H1 (cell line): ENCODE data around the gene LDAH. TPM values are rescaled to one million over a fixed set of nuclear protein-coding genes. Genes with fewer than 3 reads are reported as not detected.

Experiments used
- CTCF ChIA-PET: fragments of 300-600 bp; sonication (Branson Sonifier 250); formaldehyde crosslinking; loops from one replicate; lab custom pipeline; 2021; ENCODE audit not compliant: partially characterized antibody; lab: Charles Lee
- POLR2A ChIA-PET: fragments of 300-600 bp; sonication (Branson Sonifier 250); formaldehyde crosslinking; loops from one replicate; lab custom pipeline; 2021; ENCODE audit warnings: inconsistent platforms; ENCODE audit not compliant: partially characterized antibody; lab: Charles Lee
- DNase-seq, 2 experiments: peaks; one replicate each; pipeline versions ENCODE4 v3.0.0 to v3.0.0-alpha.2; 2010 to 2022; ENCODE audit warnings: low spot score in 2 of 2, low read depth in 1 of 2, mixed read lengths in 1 of 2
- FAIRE-seq: peaks from 2 replicates; lab custom pipeline; 2011; peaks lifted over from hg19 to GRCh38; lab: Jason Lieb, UNC
- H2AFZ ChIP-seq: 2 replicates; pipeline ENCODE4 v1.8.1; 2012; ENCODE audit warnings: low read length, inconsistent platforms
- H2AK5ac ChIP-seq: 2 replicates; pipeline ENCODE4 v1.6.1; 2013; ENCODE audit warnings: low read depth, low read length
- H2BK120ac ChIP-seq: replicated peaks from 2 replicates; pipeline ENCODE3; 2013; ENCODE audit warnings: low read depth, low read length, inconsistent platforms
- H2BK12ac ChIP-seq: 2 replicates; pipeline ENCODE4 v1.6.1; 2013; ENCODE audit warnings: low read depth, low read length
- H2BK15ac ChIP-seq: 2 replicates; pipeline ENCODE4 v1.6.1; 2013; ENCODE audit warnings: low read length
- H2BK20ac ChIP-seq: 2 replicates; pipeline ENCODE4 v1.6.1; 2013; ENCODE audit warnings: low read length
- H2BK5ac ChIP-seq: 2 replicates; pipeline ENCODE4 v1.6.1; 2013; ENCODE audit warnings: low read depth, low read length
- H3K14ac ChIP-seq: 2 replicates; pipeline ENCODE4 v1.6.1; 2013; ENCODE audit warnings: inconsistent platforms; ENCODE audit not compliant: insufficient read length
- H3K18ac ChIP-seq: 2 replicates; pipeline ENCODE4 v1.6.1; 2013; ENCODE audit warnings: low read length; ENCODE audit errors: extremely low read depth
- H3K23ac ChIP-seq: 2 replicates; pipeline ENCODE4 v1.6.1; 2013; ENCODE audit warnings: inconsistent platforms; ENCODE audit not compliant: insufficient read length
- H3K23me2 ChIP-seq: 2 replicates; pipeline ENCODE4 v1.6.1; 2013; ENCODE audit warnings: low read depth, low read length
- H3K27ac ChIP-seq: 2 replicates; pipeline ENCODE4 v1.6.1; 2011; ENCODE audit warnings: low read depth, low read length, inconsistent platforms
- H3K27me3 ChIP-seq, 4 experiments: replicated peaks in 1 of 4; 1 replicate in 1 of 4; 2 replicates in 3 of 4; pipeline versions ENCODE4 v1.6.1 to v1.8.1; 2011 to 2013; ENCODE audit warnings: low read length in 3 of 4, mild to moderate bottlenecking in 3 of 4, inconsistent platforms in 2 of 4, mixed read lengths in 2 of 4, moderate library complexity in 1 of 4; ENCODE audit not compliant: control insufficient read depth in 3 of 4, insufficient read depth in 3 of 4; ENCODE audit errors: extremely low read depth in 1 of 4
- H3K36me3 ChIP-seq, 4 experiments: 2 replicates each; pipeline versions ENCODE4 v1.6.1 to v1.8.1; 2011 to 2013; ENCODE audit warnings: mild to moderate bottlenecking in 4 of 4, low read length in 3 of 4, moderate library complexity in 2 of 4, control low read depth in 1 of 4, inconsistent platforms in 1 of 4; ENCODE audit not compliant: insufficient read depth in 4 of 4, control insufficient read depth in 2 of 4
- H3K4ac ChIP-seq: replicated peaks from 2 replicates; pipeline ENCODE3; 2013; ENCODE audit warnings: low read length, low read depth, mixed read lengths, inconsistent platforms; ENCODE audit not compliant: insufficient read length
- H3K4me1 ChIP-seq, 4 experiments: replicated peaks in 1 of 4; 1 replicate in 1 of 4; 2 replicates in 3 of 4; pipeline versions ENCODE4 v1.6.1 to v1.8.1; 2011 to 2013; ENCODE audit warnings: low read length in 3 of 4, inconsistent platforms in 2 of 4, mixed read lengths in 1 of 4; ENCODE audit not compliant: insufficient read depth in 4 of 4, control insufficient read depth in 3 of 4
- H3K4me2 ChIP-seq, 2 experiments: 2 replicates each; pipeline versions ENCODE4 v1.6.1 to v1.8.1; 2011 to 2013; ENCODE audit warnings: low read depth in 2 of 2, low read length in 2 of 2, control low read depth in 1 of 2, inconsistent platforms in 1 of 2, mild to moderate bottlenecking in 1 of 2; ENCODE audit not compliant: insufficient read depth in 1 of 2
- H3K4me3 ChIP-seq, 4 experiments: fragments of 200-600, 300-600 bp in 1 of 4; sonication (generic), shearing (Covaris generic), sonication (Bioruptor Twin) in 1 of 4; 2 replicates each; pipeline versions ENCODE4 v1.5.1 to v1.8.1; 2011 to 2016; ENCODE audit warnings: low read length in 4 of 4, low read depth in 3 of 4, control low read depth in 2 of 4, inconsistent platforms in 2 of 4, mild to moderate bottlenecking in 2 of 4, mixed read lengths in 1 of 4, moderate library complexity in 1 of 4; ENCODE audit not compliant: insufficient read depth in 2 of 4; ENCODE audit errors: extremely low read depth in 1 of 4
- H3K56ac ChIP-seq: replicated peaks from 2 replicates; pipeline ENCODE3; 2013; ENCODE audit warnings: low read depth, mild to moderate bottlenecking, mixed read lengths, low read length, inconsistent platforms; ENCODE audit not compliant: insufficient read length
- H3K79me1 ChIP-seq: 2 replicates; pipeline ENCODE4 v1.6.1; 2013; ENCODE audit warnings: low read depth, low read length, control low read depth
- H3K79me2 ChIP-seq, 2 experiments: 2 replicates each; pipeline versions ENCODE4 v1.6.1 to v1.8.1; 2012 to 2013; ENCODE audit warnings: low read length in 2 of 2, mild to moderate bottlenecking in 2 of 2, inconsistent platforms in 1 of 2; ENCODE audit not compliant: insufficient read depth in 2 of 2, control insufficient read depth in 1 of 2
- H3K9ac ChIP-seq, 4 experiments: replicated peaks in 1 of 4; 1 replicate in 1 of 4; 2 replicates in 3 of 4; pipeline versions ENCODE4 v1.6.1 to v1.8.1; 2011 to 2013; ENCODE audit warnings: low read depth in 3 of 4, low read length in 3 of 4, control low read depth in 2 of 4, mild to moderate bottlenecking in 2 of 4, moderate library complexity in 2 of 4, inconsistent platforms in 1 of 4; ENCODE audit errors: extremely low read depth in 1 of 4
- H3K9me3 ChIP-seq, 2 experiments: 2 replicates each; pipeline versions ENCODE4 v1.6.1 to v1.8.1; 2012 to 2013; ENCODE audit warnings: mild to moderate bottlenecking in 2 of 2, moderate library complexity in 2 of 2, control low read depth in 1 of 2, inconsistent platforms in 1 of 2, low read depth in 1 of 2, low read length in 1 of 2, mixed read lengths in 1 of 2; ENCODE audit not compliant: insufficient read depth in 2 of 2
- H4K20me1 ChIP-seq, 2 experiments: replicated peaks in 1 of 2; 2 replicates each; pipeline versions ENCODE3 to v1.8.1; 2011 to 2013; ENCODE audit warnings: inconsistent platforms in 2 of 2, low read length in 2 of 2, mild to moderate bottlenecking in 1 of 2; ENCODE audit not compliant: insufficient read depth in 2 of 2, control insufficient read depth in 1 of 2
- H4K5ac ChIP-seq: 2 replicates; pipeline ENCODE4 v1.6.1; 2013; ENCODE audit warnings: low read length, low read depth, mixed read lengths, inconsistent platforms; ENCODE audit not compliant: insufficient read length
- H4K8ac ChIP-seq: 2 replicates; pipeline ENCODE4 v1.8.0; 2013; ENCODE audit warnings: mild to moderate bottlenecking, moderate library complexity, low read length, inconsistent platforms; ENCODE audit not compliant: insufficient read depth; ENCODE audit errors: extremely low read depth
- H4K91ac ChIP-seq: replicated peaks from 2 replicates; pipeline ENCODE3; 2013; ENCODE audit warnings: low read length, mixed read lengths, inconsistent platforms; ENCODE audit not compliant: insufficient read length
- GABPA ChIP-seq: IDR thresholded peaks from 2 replicates; pipeline ENCODE4 v1.6.1; 2011; ENCODE audit warnings: mild to moderate bottlenecking, low read length, moderate library complexity, borderline replicate concordance; ENCODE audit not compliant: insufficient read depth
- RFX5 ChIP-seq: IDR thresholded peaks from 2 replicates; pipeline ENCODE4 v1.6.1; 2011; ENCODE audit warnings: low read depth, low read length, improper control_type of control experiment, borderline replicate concordance
- WGBS, 2 experiments: shearing (Covaris generic) in 1 of 2; methylation state at CpG; one replicate each; pipeline versions ENCODE4 v1.1.6 to v1.1.7; 2013 to 2015; ENCODE audit warnings: low lambda C conversion rate in 2 of 2, mixed read lengths in 2 of 2, inconsistent platforms in 1 of 2, low coverage in 1 of 2, missing lambda C conversion rate in 1 of 2; ENCODE audit not compliant: insufficient replicate concordance in 2 of 2, insufficient coverage in 1 of 2, insufficient read length in 1 of 2; ENCODE audit errors: extremely low coverage in 1 of 2, missing lambda C conversion rate in 1 of 2; 5-methylcytosine and 5-hydroxymethylcytosine counted together
- polyA plus RNA-seq, 7 experiments: library from polyadenylated mRNA; depleted of rRNA in 3 of 7; stranded (reverse) in 5 of 7; unstranded in 2 of 7; fragments of >200 nt in 5 of 7; fragments of 200-250 nt in 2 of 7; gene quantifications; 1 replicate in 5 of 7; 2 replicates in 1 of 7; 4 replicates in 1 of 7; pipeline versions ENCODE4 v1.2.1 to v1.2.3, GENCODE V29; 2011 to 2013; ENCODE audit warnings: missing spikeins in 2 of 7, mixed read lengths in 2 of 7
- total RNA-seq: library from RNA; stranded (reverse); fragmentation: NEBNext Ultra II Directional; extraction: Animal tissue kit (Norgen Biotek cat#: 25700); gene quantifications from 2 replicates; pipeline ENCODE4 v1.2.1, GENCODE V29; 2021

The LDAH gene
- total and polyA plus RNA-seq, 2 of the 8 experiments (the other 6 are each of a cell fraction or from before 2014, with no cell fraction given) = 10.9 to 26.3 TPM

GRCh38 chr2:20752293-20752692 is 70.6 kb downstream of the LDAH start:
- H2BK5ac ChIP-seq = no peak overlapping the region
- H2BK120ac ChIP-seq = no peak overlapping the region
- H3K14ac ChIP-seq = no peak overlapping the region
- TF ChIP-seq RFX5 (no peak), GABPA (no peak)
- TF ChIP-seq, all 59 proteins: peak for 0
- Histone ChIP-seq H3K4me3 (no peak overlapping the region), H3K23ac (no peak overlapping the region), H3K23me2 (no peaks in the 10 kb centered on the region), H2BK12ac (no peak overlapping the region), H4K8ac (no peak overlapping the region), H3K56ac (no peak overlapping the region), H3K18ac (no peak overlapping the region), H2BK15ac (no peak overlapping the region), H4K20me1 (no peaks in the 10 kb centered on the region), H3K4ac (no peak overlapping the region), H4K91ac (no peak overlapping the region), H3K36me3 (no peaks in the 10 kb centered on the region; a peak in 3 of 8 replicates), H3K79me1 (no peaks in the 10 kb centered on the region), H2AK5ac (no peak overlapping the region), H3K79me2 (no peaks in the 10 kb centered on the region), H3K4me1 (no peaks in the 10 kb centered on the region), H2AFZ (no peak overlapping the region), H3K4me2 (no peak overlapping the region), H3K27me3 (no peaks in the 10 kb centered on the region), H2BK20ac (no peak overlapping the region), H3K9me3 (no peaks in the 10 kb centered on the region; a peak in 1 of 4 replicates), H3K27ac (no peak overlapping the region), H4K5ac (no peak overlapping the region), H3K9ac (no peak overlapping the region)
- no peak for DNase-seq
- FAIRE-seq = no peak
- 97% methylated on average over 3 of the region's 3 CpGs; no CpG with 5 or more reads in 1 of the 2 experiments for WGBS, 2 experiments
- CTCF ChIA-PET = interaction anchor here (0.8 to 1.1 kb wide), 5 partner anchors 30 to 91 kb away, joined by 3 to 5 read pairs (median 4); no protein-coding TSS in a partner anchor
- POLR2A ChIA-PET = no interaction called here
